HG03095 (cell line): ENCODE results near the gene LRRC4B.

Source experiments
- ATAC-seq: cut with Tn5 transposase; IDR thresholded peaks from one replicate; pipeline ENCODE4 v1.9.1; 2021; ENCODE audit warnings: moderate library complexity; ENCODE audit not compliant: unreplicated experiment

LRRC4B gene

DNA sequence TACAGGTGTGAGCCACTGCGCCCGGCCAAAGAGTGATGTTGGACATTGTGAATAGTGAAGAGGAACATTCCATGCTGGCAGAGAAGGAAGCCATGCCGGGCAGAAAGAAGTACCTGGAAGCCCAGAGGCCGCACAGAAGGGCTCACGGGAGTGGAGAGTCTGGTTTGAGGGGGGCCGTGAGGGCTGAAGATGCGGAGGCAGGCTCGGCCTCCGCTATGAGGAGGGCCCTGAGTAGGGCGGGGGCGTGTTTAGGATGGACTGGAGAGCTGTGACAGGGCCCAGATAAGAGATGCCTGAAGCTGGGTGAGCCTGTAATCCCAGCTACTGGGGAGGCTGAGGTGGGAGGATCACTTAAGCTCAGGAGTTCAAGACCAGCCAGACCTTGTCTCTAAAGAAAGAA lies 58.9 kb downstream of the LRRC4B start:
- no peak for ATAC-seq

DNA sequence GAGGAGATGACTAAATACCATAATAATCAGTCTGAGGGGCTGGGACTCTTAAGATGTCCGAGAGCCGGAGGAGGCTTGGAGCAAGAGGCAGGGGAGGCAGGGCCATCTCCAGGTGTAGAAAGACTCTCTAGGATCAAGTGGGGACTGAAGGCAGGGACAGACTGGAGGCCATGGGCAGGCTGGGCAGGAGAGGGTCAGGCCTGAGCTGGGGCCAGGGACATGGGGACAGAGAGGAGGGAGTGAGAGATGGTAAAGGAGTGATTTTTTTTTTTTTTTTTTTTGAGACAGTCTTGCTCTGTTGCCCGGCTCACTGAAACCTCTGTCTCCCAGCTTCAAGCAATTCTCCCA lies 59.4 kb downstream of the LRRC4B start:
- no peak for ATAC-seq

DNA sequence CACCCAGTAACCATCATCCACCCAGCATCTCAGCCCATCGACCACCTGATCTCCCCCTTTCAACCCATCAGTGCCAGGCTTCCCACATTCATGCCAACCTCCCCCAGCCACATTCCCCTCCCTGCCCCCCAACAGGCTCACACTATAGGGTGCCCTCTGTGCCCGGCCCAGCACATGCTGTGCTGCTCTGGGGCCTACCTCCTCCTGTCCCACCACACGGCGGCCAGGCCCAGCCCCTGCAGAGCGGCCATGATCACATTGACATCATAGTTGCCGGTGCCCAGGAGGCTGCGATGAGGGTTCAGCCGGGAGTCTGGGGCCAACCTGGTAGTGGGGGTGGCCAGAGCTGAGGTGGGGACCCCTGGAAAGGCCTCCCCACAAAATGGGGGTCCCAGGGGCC lies 60.9 kb downstream of the LRRC4B start:
- ATAC-seq = no peak

DNA sequence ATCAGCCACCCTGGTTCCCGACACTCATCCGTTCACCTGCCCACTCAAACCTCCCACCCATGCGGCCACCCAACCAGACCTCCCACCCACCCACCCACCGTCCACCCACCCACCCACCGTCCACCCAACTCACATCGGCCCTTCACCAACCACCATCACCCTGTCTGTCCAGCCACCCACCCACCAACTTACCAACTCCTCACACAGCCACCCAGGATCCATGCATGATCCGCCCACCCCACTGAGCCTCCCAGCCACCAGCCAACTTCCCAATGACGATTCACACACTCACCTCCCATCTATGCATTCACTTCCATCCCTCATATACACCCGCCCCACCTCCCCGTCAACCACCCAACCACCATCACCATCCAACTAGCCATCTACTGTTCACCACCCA lies 61.5 kb downstream of the LRRC4B start:
- no peak for ATAC-seq

GRCh38 chr19:50505856-50506611 lies 62.2 kb downstream of the LRRC4B start:
- ATAC-seq = no peak

DNA sequence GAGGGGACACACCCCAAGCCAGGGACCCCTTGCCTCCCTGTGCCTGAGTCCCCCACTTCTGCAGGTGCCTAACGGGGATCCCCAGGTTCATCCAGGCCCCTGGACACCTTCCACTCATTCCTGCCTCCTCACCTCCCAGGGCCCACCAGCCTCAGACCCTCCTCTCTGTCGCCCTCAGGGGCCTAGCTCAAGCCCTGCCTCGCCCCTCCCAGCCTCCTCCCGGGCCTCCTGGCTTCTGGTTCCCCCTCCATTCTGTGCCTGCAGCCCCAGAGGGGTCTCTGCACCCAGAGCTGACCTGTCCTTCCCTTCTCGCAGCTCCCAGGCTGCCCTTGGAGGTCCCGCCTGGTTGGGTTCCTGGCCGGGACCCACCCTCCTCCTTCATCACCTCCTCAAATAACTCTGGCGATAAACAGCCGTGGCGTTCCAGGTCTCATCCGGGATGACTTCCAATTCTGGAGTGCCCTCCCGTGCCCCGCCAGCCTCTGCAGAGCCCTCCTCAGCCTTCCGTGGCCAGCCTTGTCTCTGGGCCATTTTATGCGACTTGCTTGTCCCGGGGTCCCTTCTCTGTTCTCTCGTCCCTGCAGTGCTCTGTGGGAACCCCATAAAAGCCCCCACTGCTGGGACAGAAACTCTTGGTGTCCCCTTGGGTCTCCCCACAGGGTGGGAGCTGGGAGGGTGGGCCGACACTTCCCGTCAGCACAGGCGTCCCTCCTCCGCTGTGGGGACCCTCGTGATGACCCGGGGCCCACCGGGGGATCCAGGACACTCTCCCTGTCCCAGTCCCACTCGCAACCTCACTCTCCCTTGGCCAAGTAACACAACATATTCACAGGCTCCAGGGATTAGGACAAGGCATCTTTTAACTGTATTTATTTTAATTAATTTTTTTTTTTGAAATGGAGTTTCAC lies 66.4 kb downstream of the LRRC4B start:
- no peak for ATAC-seq

DNA sequence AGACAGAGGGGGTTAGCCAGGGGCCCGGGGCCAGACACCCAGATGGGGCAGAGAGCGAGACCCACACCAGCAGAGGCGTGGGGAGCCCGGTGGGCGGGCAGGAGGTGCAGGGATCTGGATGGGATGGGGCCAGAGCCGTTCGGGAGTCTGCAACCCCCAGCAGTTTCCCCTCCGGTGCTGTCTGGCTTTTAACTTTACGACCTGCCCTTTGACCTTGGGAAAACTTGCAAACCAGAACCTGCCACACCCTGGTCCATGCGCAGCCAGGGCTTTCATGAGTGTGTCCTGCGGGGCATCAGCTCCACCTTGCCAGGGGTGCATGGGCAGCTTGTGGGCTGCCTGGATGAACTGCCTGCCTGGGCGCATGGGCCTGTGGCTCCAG lies 67.1 kb downstream of the LRRC4B start:
- no peak for ATAC-seq

DNA sequence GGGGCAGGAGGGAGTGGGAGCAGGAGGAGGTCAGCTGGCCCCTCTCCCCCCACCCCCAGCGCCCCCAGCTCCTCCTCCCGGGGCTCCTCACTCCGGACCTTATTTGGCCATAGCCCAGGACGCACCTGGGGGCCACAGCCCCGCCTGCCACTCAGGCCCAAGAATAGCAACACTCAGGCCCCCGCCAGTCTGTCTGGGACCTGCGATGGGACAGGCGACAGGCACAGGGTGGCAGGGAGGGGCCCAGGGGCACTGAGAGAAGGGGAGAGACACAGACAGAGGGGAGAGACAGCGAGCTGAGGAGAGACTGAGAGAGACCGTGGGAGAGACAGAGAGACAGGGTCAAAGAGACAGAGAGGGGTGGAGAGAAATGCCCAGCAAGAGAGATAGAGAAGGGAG lies 67.5 kb downstream of the LRRC4B start:
- ATAC-seq = no peak

DNA sequence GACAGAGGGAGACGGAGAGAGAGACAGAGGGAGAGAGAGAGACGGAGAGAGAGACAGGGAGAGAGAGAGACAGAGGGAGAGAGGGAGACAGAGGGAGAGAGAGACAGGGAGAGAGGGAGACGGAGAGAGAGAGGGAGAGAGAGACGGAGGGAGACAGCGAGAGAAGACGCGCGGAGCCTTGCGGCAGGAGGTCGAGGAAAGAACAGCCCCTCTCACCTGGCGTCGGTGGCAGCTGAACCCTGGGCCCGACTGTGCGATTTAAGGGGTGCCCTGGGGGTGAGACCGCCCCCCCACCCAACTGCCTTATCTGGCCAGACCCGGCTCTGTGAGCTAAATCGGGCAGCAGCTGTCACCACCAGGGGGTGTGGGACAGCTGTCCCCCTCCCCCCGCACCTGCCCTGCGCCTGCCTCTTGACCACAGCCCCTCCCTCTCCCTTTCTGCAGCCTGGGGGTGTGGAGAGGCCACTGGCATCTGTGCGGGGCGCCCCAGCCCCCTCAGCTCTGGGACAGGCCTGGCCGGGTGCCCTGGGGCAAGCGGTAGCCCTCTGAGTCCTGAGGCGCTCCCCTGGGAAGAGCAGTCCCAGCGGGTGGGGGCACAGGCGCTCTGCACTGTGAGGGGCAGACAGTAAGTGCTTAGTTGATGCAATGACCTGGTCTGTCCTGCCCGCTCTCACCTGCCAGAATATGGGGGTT lies 68.0 kb downstream of the LRRC4B start:
- ATAC-seq = no peak

- ATAC-seq = no peak
Observed at GRCh38 chr19:50498219-50499056, 69.8 kb downstream of the LRRC4B start.

DNA sequence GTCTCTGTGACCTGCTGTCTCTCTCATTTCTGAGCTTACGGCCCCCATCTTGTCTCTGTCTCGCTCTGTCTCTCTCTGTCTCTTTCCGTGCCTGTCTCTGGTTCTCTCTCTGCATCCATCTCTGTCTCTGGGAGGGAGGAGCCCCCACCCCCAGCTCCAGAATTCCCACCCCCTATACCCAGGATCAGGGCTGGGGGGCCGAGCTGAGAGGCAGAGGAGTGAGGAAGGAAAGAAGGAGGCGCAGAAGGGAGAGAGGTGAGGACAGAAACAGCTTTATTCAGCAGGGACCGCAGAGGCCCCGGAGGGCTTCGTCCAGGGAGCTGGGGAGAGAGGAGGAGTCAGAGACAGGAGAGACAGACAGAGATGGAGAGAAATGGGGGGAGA lies 71.2 kb downstream of the LRRC4B start:
- ATAC-seq = no peak

GRCh38 chr19:50496189-50497021 lies 71.8 kb downstream of the LRRC4B start:
- ATAC-seq = no peak

DNA sequence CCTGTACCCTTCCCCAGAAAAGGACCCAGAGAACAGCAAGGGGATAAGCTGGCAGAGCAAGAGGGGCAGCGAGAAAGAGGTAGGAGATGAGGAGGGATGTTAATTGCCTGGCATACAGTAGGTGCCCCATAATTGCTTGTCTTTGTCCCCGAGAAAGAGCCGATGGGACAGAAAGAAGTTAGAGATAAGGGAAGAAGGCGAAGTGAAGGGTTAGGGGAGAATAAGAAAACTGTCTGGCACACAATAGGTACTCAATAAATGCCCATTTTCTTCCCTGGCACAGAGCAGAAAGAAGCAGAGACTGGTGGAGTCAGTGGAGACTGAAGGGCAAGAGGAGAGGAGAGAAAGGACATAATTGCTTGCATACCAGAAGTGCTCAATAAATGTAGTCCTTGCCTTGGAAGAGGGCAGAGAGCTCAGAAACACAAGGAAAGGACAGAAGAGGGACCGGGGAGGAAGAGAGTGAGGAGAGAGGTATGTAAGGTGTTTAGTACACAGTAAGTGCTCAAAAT lies 73.2 kb downstream of the LRRC4B start:
- no peak for ATAC-seq

DNA sequence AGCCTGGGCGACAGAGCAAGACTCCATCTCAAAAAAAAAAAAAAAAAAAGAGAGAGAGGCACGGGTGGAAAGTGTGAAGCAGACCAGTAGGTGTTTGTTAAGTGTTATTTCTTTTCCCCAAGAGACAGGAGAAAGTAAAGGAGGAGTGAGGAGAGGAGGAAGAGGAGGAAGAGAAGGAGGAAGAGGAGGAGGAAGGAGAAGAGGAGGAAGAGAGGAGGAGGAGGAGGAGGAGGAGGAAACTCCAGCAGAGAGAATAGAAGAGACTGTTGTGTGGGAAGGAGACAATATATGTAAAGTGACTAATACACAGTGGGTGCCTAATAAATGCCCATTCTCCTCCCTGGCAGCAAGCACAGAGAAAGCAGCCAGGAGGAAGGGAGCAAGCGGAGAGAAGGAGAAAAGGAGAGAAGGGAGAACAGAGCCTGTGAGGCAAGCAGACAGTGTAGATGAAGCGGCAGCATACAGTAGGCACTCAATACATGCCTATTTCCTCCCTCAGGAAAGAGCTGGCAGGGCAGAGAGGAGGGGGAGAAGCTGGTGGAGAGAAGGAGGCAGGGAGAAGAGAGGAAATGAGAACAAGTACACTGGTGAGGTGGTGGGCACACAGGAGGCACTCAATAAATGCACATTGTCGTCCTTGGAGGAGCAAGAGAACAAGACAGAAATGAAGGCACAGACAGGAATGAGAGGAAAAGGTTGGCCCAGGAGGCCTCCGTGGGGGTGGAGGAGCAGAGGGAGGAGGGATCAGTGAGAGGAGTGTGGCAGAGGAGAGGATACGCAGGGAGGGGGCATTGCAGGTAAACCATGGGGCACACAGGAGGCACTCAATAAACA lies 73.8 kb downstream of the LRRC4B start:
- no peak for ATAC-seq

- ATAC-seq = no peak
Observed at GRCh38 chr19:50493171-50493570, 75.1 kb downstream of the LRRC4B start.

GRCh38 chr19:50492303-50493052 lies 75.8 kb downstream of the LRRC4B start:
- ATAC-seq = no peak

DNA sequence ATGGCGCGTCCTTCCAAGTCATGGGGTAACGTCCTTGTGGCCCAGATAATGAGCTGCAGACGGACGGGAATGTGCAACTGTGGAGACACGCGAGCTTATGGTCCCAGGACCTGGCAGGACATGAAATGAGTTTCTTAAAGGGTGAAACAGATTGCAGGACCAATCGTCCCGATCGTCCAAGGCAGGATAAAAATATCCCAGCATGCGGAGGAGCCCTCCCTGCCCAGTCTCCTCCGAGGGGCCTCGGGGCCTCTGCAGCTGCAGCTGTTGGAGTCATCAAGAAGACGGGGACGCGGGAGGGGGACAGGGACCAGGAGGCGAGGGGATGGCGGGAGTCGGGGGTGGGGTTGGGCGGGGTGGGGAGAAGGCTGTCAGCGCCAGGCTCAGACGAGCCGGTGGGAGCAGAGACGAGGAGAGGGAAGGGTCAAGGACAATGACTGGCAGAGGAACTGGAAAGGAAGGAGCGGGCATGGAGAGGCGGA lies 77.2 kb downstream of the LRRC4B start:
- ATAC-seq = no peak

GRCh38 chr19:50490411-50490811 lies 77.8 kb downstream of the LRRC4B start:
- no peak for ATAC-seq
